ENCODE results near the gene SCYL3. TPM values are rescaled to one million over a fixed set of nuclear protein-coding genes. Genes with fewer than 3 reads are reported as not detected.

The SCYL3 gene
- total and polyA plus RNA-seq, 2 experiments from 2014 or later = 2.2 to 6.8 TPM

- no peak for TF ChIP-seq ZNF462 (CRISPR knock-in tag; IDR thresholded peaks at IDR 0.05)
Measured at GRCh38 chr1:169834869-169835268, 58.8 kb downstream of the SCYL3 start (continued).

GRCh38 chr1:169833179-169833901, 60.4 kb downstream of the SCYL3 start:
- no peaks in the 10 kb centered on the region for H3K9me3 Mint-ChIP-seq
- no peak overlapping the region for H3K27ac Mint-ChIP-seq
- Histone ChIP-seq H2AFZ (no peak overlapping the region), H3K27me3 (ENCODE audit: insufficient read depth) (no peaks in the 10 kb centered on the region), H3K36me3 (ENCODE audit: insufficient read depth) (peaks cover 50% of the 10 kb centered on the region), H3K4me2 (no peak overlapping the region), H3K4me3 (no peak overlapping the region), H3F3A (replicated peaks; ENCODE audit: low read depth) (no peaks in the 10 kb centered on the region), H3K79me2 (replicated peaks; ENCODE audit: insufficient read depth) (no peaks in the 10 kb centered on the region), H3K4me1 (ENCODE audit: insufficient read depth) (no peaks in the 10 kb centered on the region), H3K27ac (ENCODE audit: low read depth) (no peak overlapping the region), H4K20me1 (replicated peaks; ENCODE audit: insufficient read depth) (no peaks in the 10 kb centered on the region; the same call in 1 of the 2 replicates), H3K9me2 (ENCODE audit: insufficient read depth) (no peaks in the 10 kb centered on the region)
- H3K27me3 Mint-ChIP-seq (ENCODE audit: insufficient read depth, low read depth, poor library complexity) = no peaks in the 10 kb centered on the region
- no peaks in the 10 kb centered on the region for H3K4me1 Mint-ChIP-seq
- no peak overlapping the region for H3K4me3 Mint-ChIP-seq
- DNase-seq (ENCODE audit: low spot score) = no peak
- no peak for ATAC-seq
- peaks cover 52% of the 10 kb centered on the region for H3K36me3 Mint-ChIP-seq (ENCODE audit: low read depth)
- no peak for TF ChIP-seq JUNB (IDR thresholded peaks at IDR 0.05; ENCODE audit: unreplicated experiment)
- TF ChIP-seq POLR2AphosphoS5 (IDR thresholded peaks at IDR 0.05; ENCODE audit: low read depth) = no peak
- no peak for TF ChIP-seq ZNF331 (CRISPR knock-in tag; IDR thresholded peaks at IDR 0.05; ENCODE audit: low read depth)
- TF ChIP-seq, protein P1, sequence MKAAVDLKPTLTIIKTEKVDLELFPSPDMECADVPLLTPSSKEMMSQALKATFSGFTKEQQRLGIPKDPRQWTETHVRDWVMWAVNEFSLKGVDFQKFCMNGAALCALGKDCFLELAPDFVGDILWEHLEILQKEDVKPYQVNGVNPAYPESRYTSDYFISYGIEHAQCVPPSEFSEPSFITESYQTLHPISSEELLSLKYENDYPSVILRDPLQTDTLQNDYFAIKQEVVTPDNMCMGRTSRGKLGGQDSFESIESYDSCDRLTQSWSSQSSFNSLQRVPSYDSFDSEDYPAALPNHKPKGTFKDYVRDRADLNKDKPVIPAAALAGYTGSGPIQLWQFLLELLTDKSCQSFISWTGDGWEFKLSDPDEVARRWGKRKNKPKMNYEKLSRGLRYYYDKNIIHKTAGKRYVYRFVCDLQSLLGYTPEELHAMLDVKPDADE (IDR thresholded peaks at IDR 0.05) = no peak
- TF ChIP-seq ZNF462 (CRISPR knock-in tag; IDR thresholded peaks at IDR 0.05) = no peak
- no peak for TF ChIP-seq ZNF114 (CRISPR knock-in tag; IDR thresholded peaks at IDR 0.05)
- no peak for TF ChIP-seq NANOG (IDR thresholded peaks at IDR 0.05; ENCODE audit: borderline replicate concordance)
